C4-2B (cell line): Measurements from ENCODE around the gene MYLK.

Experiments used
- ZFX ChIP-seq: fragments of 450-650 bp; IDR thresholded peaks from 2 replicates; pipeline ENCODE4 v1.6.1; 2017
- TF ChIP-seq, protein P1 (sequence below): fragments of 450-650 bp; conservative IDR thresholded peaks from 2 replicates; pipeline ENCODE4 v1.5.1; 2017; ENCODE audit warnings: mild to moderate bottlenecking

DNA sequence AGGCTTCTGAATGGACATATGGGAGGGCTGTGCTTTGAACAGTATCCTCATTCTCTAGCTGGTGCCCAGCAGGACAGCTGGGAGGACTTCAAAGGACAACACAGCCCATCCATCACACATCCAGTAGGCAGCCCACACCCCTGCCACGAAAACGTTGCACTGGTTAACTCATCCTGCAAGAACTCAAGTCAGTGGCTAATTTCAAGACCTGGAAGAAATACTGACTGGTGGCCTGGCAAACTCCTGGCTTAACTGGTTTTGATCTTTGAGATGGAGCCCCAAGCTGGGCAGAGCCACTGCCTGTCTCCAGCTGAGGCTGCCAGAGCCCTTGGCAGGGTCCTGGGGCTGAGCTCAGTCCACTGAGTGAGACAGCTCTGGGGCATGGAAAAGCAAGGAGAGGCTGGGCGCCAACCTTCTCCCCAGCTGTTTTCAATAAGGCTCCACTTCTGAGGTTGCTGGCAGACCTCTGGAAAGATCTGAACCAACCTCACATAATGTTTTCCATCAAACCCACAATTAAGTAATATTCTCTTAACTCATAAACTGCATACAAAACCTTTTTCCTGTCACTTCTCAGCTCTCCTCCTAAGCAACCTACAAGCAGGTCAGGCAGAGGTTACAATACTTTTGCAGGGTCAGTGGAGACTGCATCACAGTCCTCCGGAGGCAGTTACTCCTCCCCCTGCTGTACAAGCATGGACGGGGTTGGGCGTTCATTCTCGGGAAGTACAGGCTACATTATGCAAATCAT, 110.3 kb downstream of the MYLK start:
- TF ChIP-seq, protein P1, sequence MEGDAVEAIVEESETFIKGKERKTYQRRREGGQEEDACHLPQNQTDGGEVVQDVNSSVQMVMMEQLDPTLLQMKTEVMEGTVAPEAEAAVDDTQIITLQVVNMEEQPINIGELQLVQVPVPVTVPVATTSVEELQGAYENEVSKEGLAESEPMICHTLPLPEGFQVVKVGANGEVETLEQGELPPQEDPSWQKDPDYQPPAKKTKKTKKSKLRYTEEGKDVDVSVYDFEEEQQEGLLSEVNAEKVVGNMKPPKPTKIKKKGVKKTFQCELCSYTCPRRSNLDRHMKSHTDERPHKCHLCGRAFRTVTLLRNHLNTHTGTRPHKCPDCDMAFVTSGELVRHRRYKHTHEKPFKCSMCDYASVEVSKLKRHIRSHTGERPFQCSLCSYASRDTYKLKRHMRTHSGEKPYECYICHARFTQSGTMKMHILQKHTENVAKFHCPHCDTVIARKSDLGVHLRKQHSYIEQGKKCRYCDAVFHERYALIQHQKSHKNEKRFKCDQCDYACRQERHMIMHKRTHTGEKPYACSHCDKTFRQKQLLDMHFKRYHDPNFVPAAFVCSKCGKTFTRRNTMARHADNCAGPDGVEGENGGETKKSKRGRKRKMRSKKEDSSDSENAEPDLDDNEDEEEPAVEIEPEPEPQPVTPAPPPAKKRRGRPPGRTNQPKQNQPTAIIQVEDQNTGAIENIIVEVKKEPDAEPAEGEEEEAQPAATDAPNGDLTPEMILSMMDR, result no peak
- TF ChIP-seq ZFX, result no peak
